Activated T-cell treated with anti-CD3 and anti-CD28 coated beads, Interleukin-2, amount 50 U/mL, for 72 hours (primary cell): ENCODE measurements around the gene HOXB9. TPM values are rescaled to one million over a fixed set of nuclear protein-coding genes. Genes with fewer than 3 reads are reported as not detected.

Source experiments
- ATAC-seq, 2 donors: fragments of 150-1000 bp; cut with Tn5 transposase; replicated peaks in 1 of 2; 2 replicates each; pipeline ENCODE4 v1.10.0; 2021; ENCODE audit warnings: moderate library complexity in 2 of 2, mild to moderate bottlenecking in 1 of 2
- DNase-seq, 2 donors: peaks; one replicate each; pipeline ENCODE4 v3.0.0; 2021 to 2022; ENCODE audit warnings: mixed read lengths in 1 of 2
- H3K27ac Mint-ChIP-seq: one replicate; pipeline ENCODE4 v1.8.0; 2022; ENCODE audit warnings: mild to moderate bottlenecking, moderate library complexity, mixed read lengths
- H3K27me3 Mint-ChIP-seq: one replicate; pipeline ENCODE4 v1.8.0; 2022; ENCODE audit warnings: low read depth, mixed read lengths
- H3K36me3 Mint-ChIP-seq, 2 donors: one replicate each; pipeline ENCODE4 v1.8.0; 2022; ENCODE audit warnings: mixed read lengths in 2 of 2, mild to moderate bottlenecking in 1 of 2; ENCODE audit not compliant: insufficient read depth in 2 of 2
- H3K4me1 Mint-ChIP-seq: one replicate; pipeline ENCODE4 v1.8.0; 2022; ENCODE audit warnings: low read depth, mixed read lengths
- H3K4me3 Mint-ChIP-seq, 2 donors: one replicate each; pipeline ENCODE4 v1.8.0; 2022; ENCODE audit warnings: mild to moderate bottlenecking in 2 of 2, mixed read lengths in 2 of 2, moderate library complexity in 2 of 2
- H3K9me3 Mint-ChIP-seq, 2 donors: one replicate each; pipeline ENCODE4 v1.8.0; 2022; ENCODE audit warnings: mixed read lengths in 2 of 2
- total RNA-seq, 2 donors: library from RNA; stranded (reverse); gene quantifications; one replicate each; pipeline ENCODE4 v1.2.3, GENCODE V29; 2022

Gene HOXB9
- total RNA-seq, 2 donors from 2014 or later = 15.0 to 23.0 TPM

DNA sequence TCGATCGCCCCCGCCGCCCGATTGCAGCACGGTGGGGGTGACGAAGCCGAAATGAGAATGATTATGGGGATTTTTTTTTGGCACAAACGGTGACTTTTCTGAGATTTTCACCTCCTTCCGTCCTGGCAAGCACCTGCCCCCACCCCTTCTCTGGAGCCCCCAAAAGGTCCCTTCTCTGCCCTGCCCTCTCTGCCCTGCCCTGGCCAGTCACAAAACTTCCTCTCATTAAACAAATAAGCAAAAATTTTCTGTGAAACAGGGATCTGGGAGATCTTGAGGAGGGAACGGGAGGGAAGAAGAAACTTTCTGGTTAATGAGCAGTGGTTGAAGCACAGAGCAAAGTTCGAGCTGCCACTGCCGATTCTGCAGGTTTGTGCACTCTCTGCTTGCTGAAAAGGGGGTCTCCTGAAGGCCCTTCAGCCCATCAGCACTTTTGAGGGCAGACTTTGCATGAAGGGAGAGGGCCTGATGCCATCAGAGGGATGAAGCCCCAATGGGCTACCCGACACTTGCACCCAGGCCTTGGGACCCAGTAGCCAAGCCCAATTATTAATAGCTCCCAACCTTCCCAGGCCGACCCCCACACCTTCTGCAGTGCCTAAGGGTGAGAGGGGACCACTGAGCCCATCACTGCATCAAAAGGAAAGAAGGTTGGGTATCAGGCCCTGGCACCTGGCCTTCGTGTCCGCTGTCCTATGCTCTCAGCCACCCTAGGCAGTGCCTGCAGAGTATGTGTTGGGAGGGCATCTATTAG lies 10.0 kb downstream of the HOXB9 start:
- H3K9me3 Mint-ChIP-seq = no peaks in the 10 kb centered on the region
- no peaks in the 10 kb centered on the region for H3K36me3 Mint-ChIP-seq
- H3K4me3 Mint-ChIP-seq = no peak overlapping the region
- peaks cover 99% of the 10 kb centered on the region for H3K27me3 Mint-ChIP-seq
- no peak overlapping the region for H3K27ac Mint-ChIP-seq
- DNase-seq (no peak), ATAC-seq (no peak)
- peaks cover 47% of the 10 kb centered on the region for H3K4me1 Mint-ChIP-seq

DNA sequence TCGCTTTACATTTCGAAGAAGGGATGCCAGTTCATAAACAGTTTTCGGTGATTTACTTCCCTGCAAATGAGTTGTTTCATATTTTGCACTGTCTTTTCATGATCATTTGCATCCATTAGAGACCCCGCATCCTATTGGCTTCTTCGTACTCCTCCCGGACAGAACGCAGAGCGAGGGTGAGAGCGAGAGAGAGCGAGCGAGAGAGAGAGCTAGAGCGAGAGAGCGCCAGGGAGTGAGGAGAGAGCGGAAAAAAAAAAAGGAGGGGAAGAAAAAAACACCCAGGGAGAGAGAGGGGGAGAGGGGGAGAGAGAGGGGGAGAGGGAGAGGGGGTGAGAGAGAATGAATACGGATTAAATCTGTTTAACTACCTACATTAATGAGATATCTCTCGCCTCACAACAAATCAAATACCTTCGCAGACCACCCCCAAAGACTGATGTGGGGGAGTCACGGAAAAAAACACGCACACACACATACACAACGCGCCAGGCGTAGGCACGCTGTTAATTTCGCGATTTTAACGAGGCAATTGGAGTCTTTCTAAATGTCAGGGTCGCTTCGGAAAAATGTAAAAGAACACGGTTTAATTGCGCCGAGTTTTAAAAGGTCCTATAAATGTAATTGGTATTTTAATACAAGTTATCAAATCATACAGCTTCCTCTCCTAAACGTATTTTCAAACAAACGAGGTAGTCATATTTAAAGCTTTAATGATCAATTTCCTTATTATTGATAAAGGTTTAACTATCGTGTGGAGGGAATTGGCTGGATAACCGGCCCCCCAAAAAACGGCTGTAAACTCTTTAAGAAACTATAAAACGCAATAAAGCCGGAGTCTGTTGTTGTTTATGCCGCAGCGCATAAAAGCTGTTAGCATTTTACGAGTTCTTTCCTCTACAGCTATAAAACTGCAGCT lies 10.9 kb downstream of the HOXB9 start, which contains the start of gene HOXB8:
TSS of gene HOXB8 (minus strand) at position 246 of the 916 bp plus-strand sequence. CDS start 588 bp downstream, outside the sequence.
- Mint-ChIP-seq H3K4me1 (peaks cover 52% of the 10 kb centered on the region), H3K36me3 (peaks cover 0 to 2% of the 10 kb centered on the region in 2 donors), H3K4me3 (peak within 1 kb of the TSS; percentile 85 to 92), H3K27me3 (peaks cover 96% of the 10 kb centered on the region), H3K27ac (no peak within 1 kb of the TSS), H3K9me3 (no peaks in the 10 kb centered on the region)
- DNase-seq = no peak
- ATAC-seq = no peak

GRCh38 chr17:48613862-48614694 lies 12.1 kb downstream of the HOXB9 start:
- peak; percentile 50 to 61 for DNase-seq
- H3K36me3 Mint-ChIP-seq = peaks cover 0 to 2% of the 10 kb centered on the region in 2 donors
- no peaks in the 10 kb centered on the region for H3K9me3 Mint-ChIP-seq
- H3K27ac Mint-ChIP-seq = peak overlapping the region; percentile 92
- H3K27me3 Mint-ChIP-seq = peaks cover 92% of the 10 kb centered on the region
- ATAC-seq = peak; percentile 31 to 46
- peak overlapping the region; percentile 85 to 92 for H3K4me3 Mint-ChIP-seq
- H3K4me1 Mint-ChIP-seq = peaks cover 52% of the 10 kb centered on the region

DNA sequence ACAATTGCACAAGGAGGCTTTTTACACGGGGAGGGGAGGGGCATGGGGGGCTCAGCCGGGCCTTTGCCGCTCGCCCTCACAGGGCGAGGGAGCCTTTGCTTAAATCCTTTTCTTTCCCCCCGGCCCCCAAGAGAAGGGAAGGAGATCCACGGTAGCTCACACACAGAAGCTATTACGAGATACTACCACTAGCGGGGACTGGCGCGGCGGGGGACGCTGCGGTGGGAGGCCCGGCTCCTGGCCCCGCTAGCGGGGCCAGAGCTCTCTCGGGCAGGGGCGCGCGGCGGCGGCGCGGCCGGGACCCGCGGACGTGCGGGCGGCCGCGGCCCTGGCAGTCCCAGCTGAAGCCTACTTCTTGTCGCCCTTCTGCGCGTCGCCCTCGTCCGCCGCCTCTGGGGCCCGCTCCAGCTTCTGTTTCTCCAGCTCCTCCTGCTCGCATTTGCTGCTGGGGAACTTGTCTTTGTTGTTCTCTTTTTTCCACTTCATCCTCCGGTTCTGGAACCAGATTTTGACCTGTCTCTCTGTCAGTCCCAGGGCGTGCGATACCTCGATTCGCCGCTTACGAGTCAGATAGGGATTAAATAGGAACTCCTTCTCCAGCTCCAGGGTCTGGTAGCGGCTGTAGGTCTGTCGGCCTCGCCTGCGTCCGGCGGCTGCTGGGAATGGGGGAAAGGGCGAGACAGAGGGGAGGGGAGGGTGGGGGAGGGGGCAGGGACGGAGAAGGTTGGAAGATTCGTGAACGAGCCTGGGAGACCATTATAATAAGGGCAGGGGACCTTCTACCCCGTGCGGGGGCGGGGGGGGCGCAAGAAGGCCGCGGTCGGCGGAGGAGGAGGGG lies 13.1 kb downstream of the HOXB9 start:
- Mint-ChIP-seq H3K27ac (no peak overlapping the region), H3K4me3 (peak overlapping the region; percentile 85 to 98), H3K36me3 (peaks cover 0 to 2% of the 10 kb centered on the region in 2 donors), H3K4me1 (peaks cover 52% of the 10 kb centered on the region), H3K9me3 (no peaks in the 10 kb centered on the region), H3K27me3 (peaks cover 90% of the 10 kb centered on the region)
- ATAC-seq (peak; percentile 66 to 68), DNase-seq (peak; percentile 63 to 66)

DNA sequence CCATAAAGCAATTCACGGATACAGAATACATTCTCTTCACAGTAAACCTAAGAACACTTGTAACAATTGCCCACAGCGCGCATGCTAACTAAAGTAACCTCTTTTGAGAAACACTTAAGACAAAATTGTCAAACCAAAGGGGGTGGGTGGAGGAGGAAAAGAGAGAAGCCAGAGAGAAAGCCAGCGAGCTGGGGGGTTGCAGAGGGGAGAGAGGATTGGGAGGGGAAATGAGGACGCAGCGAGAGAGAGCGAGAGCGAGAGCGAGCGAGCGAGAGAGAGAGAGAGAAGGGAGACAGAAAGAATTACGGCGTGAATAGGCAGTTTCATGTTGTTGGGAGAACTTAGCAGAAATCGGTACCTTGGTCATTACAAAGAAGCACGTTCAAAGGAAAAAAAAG lies 13.7 kb downstream of the HOXB9 start:
- H3K27ac Mint-ChIP-seq = no peak overlapping the region
- peak overlapping the region; percentile 85 to 98 for H3K4me3 Mint-ChIP-seq
- DNase-seq (peak in 1 of 2 donors; percentile 22), ATAC-seq (peak; percentile 7 to 8)
- H3K9me3 Mint-ChIP-seq = no peaks in the 10 kb centered on the region
- H3K27me3 Mint-ChIP-seq = peaks cover 90% of the 10 kb centered on the region
- H3K4me1 Mint-ChIP-seq = peaks cover 48% of the 10 kb centered on the region
- peaks cover 0 to 2% of the 10 kb centered on the region in 2 donors for H3K36me3 Mint-ChIP-seq

DNA sequence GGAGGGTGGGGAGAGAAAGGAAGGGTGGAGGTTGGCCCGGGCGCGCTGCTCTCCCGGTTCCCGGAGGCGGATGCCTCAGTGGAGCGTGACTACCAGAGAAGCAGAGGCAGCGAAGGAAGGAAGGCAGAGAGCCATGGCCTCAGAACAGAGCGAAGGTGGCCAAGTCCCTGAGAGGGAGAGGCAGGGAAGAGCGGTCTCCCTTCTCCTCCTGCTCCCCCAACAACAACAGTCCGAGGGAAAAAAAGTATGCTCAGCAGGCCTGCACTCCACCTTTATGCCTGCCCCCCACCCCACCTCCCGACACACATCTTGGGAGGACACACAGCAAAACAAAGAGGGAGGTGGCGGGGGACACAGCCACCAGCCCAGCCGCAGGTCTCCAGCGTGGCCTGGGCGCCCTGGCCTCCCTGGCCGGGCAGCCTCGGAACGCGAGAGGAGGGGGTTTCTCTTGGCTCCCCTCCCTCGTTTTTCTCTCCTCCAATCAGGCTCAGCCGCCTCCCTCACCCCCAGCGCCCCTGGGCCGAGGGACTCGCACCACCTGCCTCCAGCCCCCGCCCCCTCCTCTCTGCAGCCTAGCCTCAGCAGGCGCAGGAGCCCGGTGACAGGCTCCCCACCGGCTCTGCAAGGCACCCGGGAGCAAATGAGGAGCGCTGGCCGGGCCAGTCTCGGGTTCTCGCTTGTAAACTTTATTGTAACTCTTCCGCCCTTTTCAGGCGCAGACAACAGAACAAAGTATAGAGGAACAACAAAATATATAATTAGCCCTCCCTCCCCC lies 14.3 kb downstream of the HOXB9 start:
- ATAC-seq = peak; percentile 29 to 45
- peak overlapping the region; percentile 98 to 99 for H3K4me3 Mint-ChIP-seq
- no peak overlapping the region for H3K27ac Mint-ChIP-seq
- peak in 1 of 2 donors; percentile 35 for DNase-seq
- no peaks in the 10 kb centered on the region for H3K9me3 Mint-ChIP-seq
- peaks cover 90% of the 10 kb centered on the region for H3K27me3 Mint-ChIP-seq
- H3K4me1 Mint-ChIP-seq = peaks cover 44% of the 10 kb centered on the region
- peaks cover 0 to 2% of the 10 kb centered on the region in 2 donors for H3K36me3 Mint-ChIP-seq

- Mint-ChIP-seq H3K9me3 (no peaks in the 10 kb centered on the region), H3K36me3 (peaks cover 0 to 2% of the 10 kb centered on the region in 2 donors), H3K27ac (peak overlapping the region; percentile 76), H3K27me3 (peaks cover 91% of the 10 kb centered on the region), H3K4me3 (peak overlapping the region; percentile 98 to 99), H3K4me1 (peaks cover 44% of the 10 kb centered on the region)
- ATAC-seq (peak; percentile 10 to 12), DNase-seq (no peak)
Measured at GRCh38 chr17:48611213-48611612, 14.9 kb downstream of the HOXB9 start.

DNA sequence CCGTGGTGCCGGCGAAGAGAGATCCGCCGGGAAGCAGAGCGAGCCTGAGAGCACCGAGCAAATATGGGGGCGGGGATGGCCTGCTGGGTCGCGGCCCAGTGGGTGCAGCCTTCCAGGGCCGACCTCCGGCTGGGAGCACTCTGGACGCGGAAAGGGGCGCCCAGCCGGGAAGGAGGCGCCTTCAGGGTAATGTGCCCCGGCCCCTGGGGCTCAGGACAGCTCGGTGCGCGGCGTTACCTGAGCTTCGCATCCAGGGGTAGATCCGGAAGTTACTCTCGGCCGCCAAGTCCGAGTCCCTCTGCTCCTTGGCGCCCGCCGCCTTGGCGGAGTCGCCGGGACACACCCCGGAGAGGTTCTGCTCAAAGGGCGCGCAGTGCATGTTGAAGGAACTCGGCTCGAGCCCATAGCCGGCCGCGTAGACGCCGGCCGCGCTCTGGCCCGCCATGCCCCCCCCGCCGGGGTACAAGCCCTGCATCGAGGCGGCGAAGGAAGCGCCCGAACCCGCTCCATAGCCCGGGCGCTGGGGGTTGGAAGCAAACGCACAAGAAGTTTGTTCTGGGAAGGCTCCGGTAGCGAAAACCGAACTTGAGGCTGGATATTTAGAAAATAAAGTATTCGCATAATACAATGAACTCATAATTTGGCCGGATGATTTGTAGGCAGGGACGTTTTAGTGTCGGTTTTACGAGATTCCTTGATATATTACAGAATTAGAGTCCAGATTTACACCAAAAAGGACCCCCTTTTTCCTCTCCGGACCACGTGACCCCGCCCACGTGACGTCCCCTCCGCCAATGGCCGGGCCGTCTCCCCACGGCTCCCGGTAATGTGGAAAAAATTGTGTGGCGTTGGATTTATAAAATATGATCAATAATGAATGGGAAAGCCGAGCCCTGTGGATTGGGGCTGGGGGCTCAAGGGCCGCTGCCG lies 15.6 kb downstream of the HOXB9 start, which contains the start of gene HOXB7:
TSS of gene HOXB7 (minus strand) at position 736 of the 930 bp plus-strand sequence. CDS start at position 637, 99 bp downstream.
- peak; percentile 39 to 42 for ATAC-seq
- peaks cover 91% of the 10 kb centered on the region for H3K27me3 Mint-ChIP-seq
- peak; percentile 78 to 81 for DNase-seq

GRCh38 chr17:48609759-48610281 lies 16.3 kb downstream of the HOXB9 start:
- ATAC-seq = no peak
- H3K27me3 Mint-ChIP-seq = peaks cover 91% of the 10 kb centered on the region
- H3K27ac Mint-ChIP-seq = no peak overlapping the region
- peaks cover 0 to 2% of the 10 kb centered on the region in 2 donors for H3K36me3 Mint-ChIP-seq
- DNase-seq = no peak
- H3K4me3 Mint-ChIP-seq = peak overlapping the region; percentile 98 to 99
- no peaks in the 10 kb centered on the region for H3K9me3 Mint-ChIP-seq
- H3K4me1 Mint-ChIP-seq = peaks cover 40% of the 10 kb centered on the region

More for the DNA sequence above, 15.6 kb downstream of the HOXB9 start, which contains the start of gene HOXB7:
- H3K4me1 Mint-ChIP-seq = peaks cover 44% of the 10 kb centered on the region
- peak within 1 kb of the TSS; percentile 98 to 99 for H3K4me3 Mint-ChIP-seq
- H3K36me3 Mint-ChIP-seq = peaks cover 0 to 2% of the 10 kb centered on the region in 2 donors
- peak within 1 kb of the TSS; percentile 76 for H3K27ac Mint-ChIP-seq
- no peaks in the 10 kb centered on the region for H3K9me3 Mint-ChIP-seq

GRCh38 chr17:48609033-48609432 lies 17.1 kb downstream of the HOXB9 start:
- Mint-ChIP-seq H3K4me1 (peaks cover 36% of the 10 kb centered on the region), H3K36me3 (peaks cover 0 to 2% of the 10 kb centered on the region in 2 donors), H3K9me3 (no peaks in the 10 kb centered on the region), H3K27ac (no peak overlapping the region), H3K27me3 (peaks cover 91% of the 10 kb centered on the region), H3K4me3 (peak overlapping the region in 1 of 2 donors; percentile 53)
- no peak for ATAC-seq
- no peak for DNase-seq
